A549 (cell line): Measurements from ENCODE around the gene FHIT.

Source experiments
- CEBPB ChIP-seq, 2 experiments: fragments of >200 bp in 1 of 2; sonication (Bioruptor Twin) in 1 of 2; formaldehyde crosslinking in 1 of 2; IDR thresholded peaks; 2 replicates each; pipeline ENCODE4 v1.6.1; 2012 to 2016
- CHD2 ChIP-seq: fragments of 150-350 bp; IDR thresholded peaks from 2 replicates; pipeline ENCODE4 v1.6.1; 2014; ENCODE audit warnings: low read length; ENCODE audit not compliant: partially characterized antibody
- EHMT2 ChIP-seq: fragments of 200-600 bp; sonication (generic); IDR thresholded peaks from 2 replicates; pipeline ENCODE4 v1.6.1; 2016; ENCODE audit warnings: antibody characterized with exemption, low read depth, mild to moderate bottlenecking, moderate library complexity
- FOXS1 ChIP-seq: fragments of 250-450 bp; sonication (Bioruptor Pico); IDR thresholded peaks from 2 replicates; pipeline ENCODE4 v1.5.0; 2020; ENCODE audit warnings: mild to moderate bottlenecking, moderate library complexity
- POLR2A ChIP-seq: IDR thresholded peaks from 2 replicates; pipeline ENCODE4 v1.6.1; 2012; ENCODE audit warnings: mild to moderate bottlenecking, low read length
- RAD21 ChIP-seq, 2 experiments: fragments of >200 bp in 1 of 2; sonication (Bioruptor Twin) in 1 of 2; formaldehyde crosslinking in 1 of 2; IDR thresholded peaks in 1 of 2; conservative IDR thresholded peaks in 1 of 2; 2 replicates in 1 of 2; 3 replicates in 1 of 2; pipeline ENCODE4 v1.6.1; 2012 to 2018; ENCODE audit warnings: inconsistent platforms in 1 of 2
- RARB ChIP-seq: fragments of 250-450 bp; sonication (Bioruptor Pico); IDR thresholded peaks from 2 replicates; pipeline ENCODE4 v1.8.0; 2021; ENCODE audit warnings: mild to moderate bottlenecking, moderate library complexity
- SMC3 ChIP-seq: fragments of >200 bp; sonication (Bioruptor Twin); formaldehyde crosslinking; IDR thresholded peaks from 3 replicates; pipeline ENCODE4 v1.6.1; 2018; ENCODE audit warnings: inconsistent platforms
- ZNF302 ChIP-seq: fragments of 250-450 bp; sonication (Bioruptor Pico); IDR thresholded peaks from 2 replicates; pipeline ENCODE4 v1.9.0; 2021; ENCODE audit warnings: inconsistent platforms, mild to moderate bottlenecking, moderate library complexity
- ZSCAN20 ChIP-seq: fragments of 250-450 bp; sonication (Bioruptor Pico); IDR thresholded peaks from 2 replicates; pipeline ENCODE4 v1.8.0; 2022; ENCODE audit warnings: mild to moderate bottlenecking, moderate library complexity
- TF ChIP-seq, protein P1 (sequence below): IDR thresholded peaks from 2 replicates; pipeline ENCODE4 v1.6.1; 2012
- TF ChIP-seq, protein P2 (sequence below): fragments of >200 bp; sonication (Bioruptor Twin); formaldehyde crosslinking; IDR thresholded peaks from 3 replicates; pipeline ENCODE4 v1.5.1; 2016
- TF ChIP-seq, protein P3 (sequence below): fragments of 200-600 bp; sonication (generic); IDR thresholded peaks from 2 replicates; pipeline ENCODE4 v1.6.1; 2016; ENCODE audit warnings: antibody characterized with exemption, mild to moderate bottlenecking, moderate library complexity
- TF ChIP-seq, protein P4 (sequence below): fragments of 150-350 bp; IDR thresholded peaks from 2 replicates; pipeline ENCODE4 v1.6.1; 2014; ENCODE audit warnings: low read depth, mild to moderate bottlenecking, low read length

DNA sequence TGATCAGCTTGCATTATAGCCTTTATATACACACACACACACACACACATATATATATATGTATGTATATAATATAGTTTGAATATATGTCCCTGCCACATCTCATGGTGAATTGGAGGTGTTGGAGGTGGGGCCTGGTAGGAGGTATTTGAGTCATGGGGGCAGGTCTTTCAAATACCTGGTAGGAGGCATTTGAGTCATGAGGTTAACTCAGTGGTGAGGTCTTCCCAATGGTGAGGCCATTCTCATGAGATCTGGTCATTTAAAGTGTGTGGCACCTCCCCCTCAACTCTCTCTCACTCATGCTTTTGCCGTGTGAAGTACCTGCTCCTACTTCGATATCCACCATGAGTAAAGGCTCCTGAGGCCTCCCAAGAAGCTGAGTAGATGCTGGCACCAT, 27.5 kb upstream of the FHIT start:
- TF ChIP-seq, protein P1, sequence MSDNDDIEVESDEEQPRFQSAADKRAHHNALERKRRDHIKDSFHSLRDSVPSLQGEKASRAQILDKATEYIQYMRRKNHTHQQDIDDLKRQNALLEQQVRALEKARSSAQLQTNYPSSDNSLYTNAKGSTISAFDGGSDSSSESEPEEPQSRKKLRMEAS: no peak
- TF ChIP-seq, protein P2, sequence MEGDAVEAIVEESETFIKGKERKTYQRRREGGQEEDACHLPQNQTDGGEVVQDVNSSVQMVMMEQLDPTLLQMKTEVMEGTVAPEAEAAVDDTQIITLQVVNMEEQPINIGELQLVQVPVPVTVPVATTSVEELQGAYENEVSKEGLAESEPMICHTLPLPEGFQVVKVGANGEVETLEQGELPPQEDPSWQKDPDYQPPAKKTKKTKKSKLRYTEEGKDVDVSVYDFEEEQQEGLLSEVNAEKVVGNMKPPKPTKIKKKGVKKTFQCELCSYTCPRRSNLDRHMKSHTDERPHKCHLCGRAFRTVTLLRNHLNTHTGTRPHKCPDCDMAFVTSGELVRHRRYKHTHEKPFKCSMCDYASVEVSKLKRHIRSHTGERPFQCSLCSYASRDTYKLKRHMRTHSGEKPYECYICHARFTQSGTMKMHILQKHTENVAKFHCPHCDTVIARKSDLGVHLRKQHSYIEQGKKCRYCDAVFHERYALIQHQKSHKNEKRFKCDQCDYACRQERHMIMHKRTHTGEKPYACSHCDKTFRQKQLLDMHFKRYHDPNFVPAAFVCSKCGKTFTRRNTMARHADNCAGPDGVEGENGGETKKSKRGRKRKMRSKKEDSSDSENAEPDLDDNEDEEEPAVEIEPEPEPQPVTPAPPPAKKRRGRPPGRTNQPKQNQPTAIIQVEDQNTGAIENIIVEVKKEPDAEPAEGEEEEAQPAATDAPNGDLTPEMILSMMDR: no peak
- TF ChIP-seq RARB: no peak
- no peak for TF ChIP-seq CEBPB (IDR thresholded peaks at IDR 0.05)
- TF ChIP-seq ZSCAN20 (CRISPR knock-in tag): no peak
- no peak for TF ChIP-seq ZNF302 (CRISPR knock-in tag)
- TF ChIP-seq, protein P3, sequence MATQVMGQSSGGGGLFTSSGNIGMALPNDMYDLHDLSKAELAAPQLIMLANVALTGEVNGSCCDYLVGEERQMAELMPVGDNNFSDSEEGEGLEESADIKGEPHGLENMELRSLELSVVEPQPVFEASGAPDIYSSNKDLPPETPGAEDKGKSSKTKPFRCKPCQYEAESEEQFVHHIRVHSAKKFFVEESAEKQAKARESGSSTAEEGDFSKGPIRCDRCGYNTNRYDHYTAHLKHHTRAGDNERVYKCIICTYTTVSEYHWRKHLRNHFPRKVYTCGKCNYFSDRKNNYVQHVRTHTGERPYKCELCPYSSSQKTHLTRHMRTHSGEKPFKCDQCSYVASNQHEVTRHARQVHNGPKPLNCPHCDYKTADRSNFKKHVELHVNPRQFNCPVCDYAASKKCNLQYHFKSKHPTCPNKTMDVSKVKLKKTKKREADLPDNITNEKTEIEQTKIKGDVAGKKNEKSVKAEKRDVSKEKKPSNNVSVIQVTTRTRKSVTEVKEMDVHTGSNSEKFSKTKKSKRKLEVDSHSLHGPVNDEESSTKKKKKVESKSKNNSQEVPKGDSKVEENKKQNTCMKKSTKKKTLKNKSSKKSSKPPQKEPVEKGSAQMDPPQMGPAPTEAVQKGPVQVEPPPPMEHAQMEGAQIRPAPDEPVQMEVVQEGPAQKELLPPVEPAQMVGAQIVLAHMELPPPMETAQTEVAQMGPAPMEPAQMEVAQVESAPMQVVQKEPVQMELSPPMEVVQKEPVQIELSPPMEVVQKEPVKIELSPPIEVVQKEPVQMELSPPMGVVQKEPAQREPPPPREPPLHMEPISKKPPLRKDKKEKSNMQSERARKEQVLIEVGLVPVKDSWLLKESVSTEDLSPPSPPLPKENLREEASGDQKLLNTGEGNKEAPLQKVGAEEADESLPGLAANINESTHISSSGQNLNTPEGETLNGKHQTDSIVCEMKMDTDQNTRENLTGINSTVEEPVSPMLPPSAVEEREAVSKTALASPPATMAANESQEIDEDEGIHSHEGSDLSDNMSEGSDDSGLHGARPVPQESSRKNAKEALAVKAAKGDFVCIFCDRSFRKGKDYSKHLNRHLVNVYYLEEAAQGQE: no peak
- no peak for TF ChIP-seq EHMT2
- TF ChIP-seq RAD21 (conservative IDR thresholded peaks at IDR 0.05 in 1 of 2, IDR thresholded peaks at IDR 0.05 in 1 of 2): no peak
- TF ChIP-seq POLR2A: no peak
- TF ChIP-seq FOXS1 (CRISPR knock-in tag): no peak
- TF ChIP-seq SMC3: no peak
- TF ChIP-seq, protein P4, sequence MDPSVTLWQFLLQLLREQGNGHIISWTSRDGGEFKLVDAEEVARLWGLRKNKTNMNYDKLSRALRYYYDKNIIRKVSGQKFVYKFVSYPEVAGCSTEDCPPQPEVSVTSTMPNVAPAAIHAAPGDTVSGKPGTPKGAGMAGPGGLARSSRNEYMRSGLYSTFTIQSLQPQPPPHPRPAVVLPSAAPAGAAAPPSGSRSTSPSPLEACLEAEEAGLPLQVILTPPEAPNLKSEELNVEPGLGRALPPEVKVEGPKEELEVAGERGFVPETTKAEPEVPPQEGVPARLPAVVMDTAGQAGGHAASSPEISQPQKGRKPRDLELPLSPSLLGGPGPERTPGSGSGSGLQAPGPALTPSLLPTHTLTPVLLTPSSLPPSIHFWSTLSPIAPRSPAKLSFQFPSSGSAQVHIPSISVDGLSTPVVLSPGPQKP: no peak
- no peak for TF ChIP-seq CHD2
